ENCODE data around the gene SHISAL1.

The SHISAL1 gene

GRCh38 chr22:44295406-44295805 lies 17.3 kb downstream of the SHISAL1 start:
- Histone ChIP-seq H3K27me3 (ENCODE audit: insufficient read depth, low read length, poor library complexity) (no peaks in the 10 kb centered on the region), H3K9ac (ENCODE audit: low read depth, low read length) (no peak overlapping the region), H3K79me2 (ENCODE audit: insufficient read depth, low read length) (no peaks in the 10 kb centered on the region), H3K27ac (ENCODE audit: low read length) (no peak overlapping the region), H3K36me3 (ENCODE audit: insufficient read depth, low read length) (no peaks in the 10 kb centered on the region), H4K20me1 (ENCODE audit: insufficient read depth, low read length) (no peaks in the 10 kb centered on the region; the same call in 1 of the 2 replicates), H3K9me3 (ENCODE audit: insufficient read depth, low read length, severe bottlenecking) (no peaks in the 10 kb centered on the region), H3K4me3 (ENCODE audit: low read depth in 1 of 2, low read length in 2 of 2) (no peak overlapping the region), H2AFZ (ENCODE audit: low read depth, low read length) (no peak overlapping the region), H3K4me2 (ENCODE audit: insufficient read depth, low read length) (no peak overlapping the region), H3K4me1 (ENCODE audit: insufficient read depth, low read length) (no peaks in the 10 kb centered on the region)
- no peak for TF ChIP-seq CTCF (IDR thresholded peaks at IDR 0.05; ENCODE audit: borderline replicate concordance, extremely low read depth, low read length, poor library complexity, severe bottlenecking)
- DNase-seq (no peak), ATAC-seq (ENCODE audit: insufficient read depth, low read depth) (no peak)

GRCh38 chr22:44293876-44294275 lies 18.9 kb downstream of the SHISAL1 start:
- Histone ChIP-seq H3K9me3 (ENCODE audit: insufficient read depth, low read length, severe bottlenecking) (no peaks in the 10 kb centered on the region), H3K4me3 (ENCODE audit: low read depth in 1 of 2, low read length in 2 of 2) (no peak overlapping the region), H2AFZ (ENCODE audit: low read depth, low read length) (no peak overlapping the region), H3K4me2 (ENCODE audit: insufficient read depth, low read length) (no peak overlapping the region), H3K4me1 (ENCODE audit: insufficient read depth, low read length) (no peaks in the 10 kb centered on the region), H4K20me1 (ENCODE audit: insufficient read depth, low read length) (no peaks in the 10 kb centered on the region; the same call in 1 of the 2 replicates), H3K27ac (ENCODE audit: low read length) (no peak overlapping the region), H3K27me3 (ENCODE audit: insufficient read depth, low read length, poor library complexity) (no peaks in the 10 kb centered on the region), H3K36me3 (ENCODE audit: insufficient read depth, low read length) (no peaks in the 10 kb centered on the region), H3K9ac (ENCODE audit: low read depth, low read length) (no peak overlapping the region), H3K79me2 (ENCODE audit: insufficient read depth, low read length) (no peaks in the 10 kb centered on the region)
- no peak for DNase-seq
- TF ChIP-seq CTCF (IDR thresholded peaks at IDR 0.05; ENCODE audit: borderline replicate concordance, extremely low read depth, low read length, poor library complexity, severe bottlenecking) (no peak), EZH2 (IDR thresholded peaks at IDR 0.05; ENCODE audit: borderline replicate concordance, low read depth, low read length, severe bottlenecking) (no peak)
- no peak for ATAC-seq (ENCODE audit: insufficient read depth, low read depth)

- ATAC-seq (ENCODE audit: insufficient read depth, low read depth) = no peak
Observed at GRCh38 chr22:44293034-44293433, 19.7 kb downstream of the SHISAL1 start.

More at GRCh38 chr22:44293034-44293433, 19.7 kb downstream of the SHISAL1 start:
- DNase-seq = no peak
- no peak for TF ChIP-seq EZH2 (IDR thresholded peaks at IDR 0.05; ENCODE audit: borderline replicate concordance, low read depth, low read length, severe bottlenecking)
- TF ChIP-seq CTCF (IDR thresholded peaks at IDR 0.05; ENCODE audit: borderline replicate concordance, extremely low read depth, low read length, poor library complexity, severe bottlenecking) = no peak
- Histone ChIP-seq H3K27me3 (ENCODE audit: insufficient read depth, low read length, poor library complexity) (no peaks in the 10 kb centered on the region), H3K4me2 (ENCODE audit: insufficient read depth, low read length) (no peak overlapping the region), H3K9me3 (ENCODE audit: insufficient read depth, low read length, severe bottlenecking) (no peaks in the 10 kb centered on the region), H3K36me3 (ENCODE audit: insufficient read depth, low read length) (no peaks in the 10 kb centered on the region), H3K4me1 (ENCODE audit: insufficient read depth, low read length) (no peaks in the 10 kb centered on the region), H3K9ac (ENCODE audit: low read depth, low read length) (no peak overlapping the region), H3K27ac (ENCODE audit: low read length) (no peak overlapping the region), H4K20me1 (ENCODE audit: insufficient read depth, low read length) (no peaks in the 10 kb centered on the region), H3K4me3 (ENCODE audit: low read depth in 1 of 2, low read length in 2 of 2) (no peak overlapping the region), H3K79me2 (ENCODE audit: insufficient read depth, low read length) (no peaks in the 10 kb centered on the region), H2AFZ (ENCODE audit: low read depth, low read length) (no peak overlapping the region)
